Islet precursor cell (in vitro differentiated cells): ENCODE measurements around the gene RAB3C.

Source experiments
- DNase-seq: peaks from one replicate; pipeline ENCODE4 v3.0.0-alpha.2; 2018

RAB3C gene

DNA sequence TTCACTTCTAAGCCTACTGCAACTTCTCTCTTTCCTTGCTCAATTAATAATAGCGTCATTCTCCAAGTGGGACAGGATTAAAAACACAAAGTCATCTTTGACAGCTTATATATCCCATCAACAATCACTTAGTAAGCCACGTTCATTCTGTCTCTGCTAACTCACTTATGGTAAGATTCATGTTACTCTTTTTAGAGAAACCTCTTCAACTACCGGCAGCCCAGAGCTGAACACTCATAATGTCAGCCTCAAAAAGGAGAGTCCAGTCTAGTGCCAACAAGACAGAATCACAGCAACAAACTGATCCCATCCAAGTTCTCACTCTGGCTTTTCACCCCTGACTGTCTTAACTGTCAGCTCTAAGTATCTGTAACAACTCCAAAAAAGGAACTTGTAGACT, 196.0 kb downstream of the RAB3C start:
- no peak for DNase-seq

DNA sequence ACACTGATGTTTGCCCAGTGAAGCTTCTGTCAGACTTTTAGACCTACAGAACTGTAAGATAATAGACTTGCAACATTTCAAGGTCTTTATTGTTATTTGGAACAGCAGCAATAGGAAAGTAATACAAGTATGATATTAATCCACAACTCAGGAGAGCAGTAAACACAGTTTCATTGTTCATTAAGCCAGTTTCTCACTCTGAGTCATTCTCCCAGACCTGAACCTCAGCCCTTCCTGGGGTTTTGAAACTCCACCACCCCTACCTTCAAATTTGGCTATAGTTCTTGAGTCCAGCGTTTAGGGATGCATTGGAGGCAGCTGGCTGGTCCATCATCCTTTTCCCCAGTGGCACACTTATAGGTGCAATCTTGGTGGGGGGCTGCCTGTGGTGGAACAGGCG, 203.2 kb downstream of the RAB3C start:
- no peak for DNase-seq

DNA sequence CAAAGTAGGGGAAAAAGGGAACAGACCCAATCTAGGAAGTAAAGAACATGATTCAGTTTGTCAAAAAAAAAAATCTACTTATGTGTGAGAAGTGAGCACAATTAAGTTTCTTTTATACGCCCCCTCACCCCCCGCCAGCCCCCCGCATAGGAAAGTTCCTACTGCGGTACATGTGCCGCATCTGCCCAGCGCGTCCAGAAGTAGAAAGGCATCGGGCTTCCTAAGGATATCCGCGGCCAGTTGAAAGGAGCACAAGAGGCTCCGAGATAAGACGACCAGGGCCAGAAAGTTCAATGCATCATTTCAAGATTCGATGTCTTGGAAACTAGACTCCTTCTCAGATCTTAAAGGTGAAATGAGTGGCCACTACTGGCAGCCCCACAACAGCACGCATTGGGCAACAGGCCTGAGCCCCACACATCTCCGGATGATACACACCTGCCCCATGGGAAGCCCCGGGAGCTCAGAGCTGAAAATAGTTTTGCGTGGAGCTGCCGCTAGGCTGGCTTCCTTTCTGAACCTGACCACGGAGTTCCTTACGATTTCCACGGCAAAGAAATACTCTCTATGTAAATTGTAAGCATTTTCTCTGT, 203.9 kb downstream of the RAB3C start:
- no peak for DNase-seq

DNA sequence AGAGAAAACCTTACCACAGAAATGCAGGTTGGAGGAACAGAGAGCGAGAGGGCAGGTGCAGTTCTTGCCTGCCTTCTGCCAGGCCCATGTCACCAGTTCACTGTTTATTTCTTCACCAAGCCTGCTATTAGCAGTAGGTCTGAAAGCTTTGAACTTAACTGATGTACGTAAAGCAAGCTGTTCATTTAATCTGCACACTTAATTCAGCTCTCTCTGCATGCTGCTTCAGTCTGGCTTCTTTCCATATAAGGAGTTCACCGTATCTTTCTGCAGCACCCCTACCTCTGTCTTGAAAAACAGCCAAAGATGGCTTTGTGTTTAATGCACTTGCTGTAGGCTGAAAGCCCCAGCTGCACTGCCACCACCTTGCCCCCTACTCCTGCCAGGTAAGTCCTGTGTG, 205.1 kb downstream of the RAB3C start:
- no peak for DNase-seq

DNA sequence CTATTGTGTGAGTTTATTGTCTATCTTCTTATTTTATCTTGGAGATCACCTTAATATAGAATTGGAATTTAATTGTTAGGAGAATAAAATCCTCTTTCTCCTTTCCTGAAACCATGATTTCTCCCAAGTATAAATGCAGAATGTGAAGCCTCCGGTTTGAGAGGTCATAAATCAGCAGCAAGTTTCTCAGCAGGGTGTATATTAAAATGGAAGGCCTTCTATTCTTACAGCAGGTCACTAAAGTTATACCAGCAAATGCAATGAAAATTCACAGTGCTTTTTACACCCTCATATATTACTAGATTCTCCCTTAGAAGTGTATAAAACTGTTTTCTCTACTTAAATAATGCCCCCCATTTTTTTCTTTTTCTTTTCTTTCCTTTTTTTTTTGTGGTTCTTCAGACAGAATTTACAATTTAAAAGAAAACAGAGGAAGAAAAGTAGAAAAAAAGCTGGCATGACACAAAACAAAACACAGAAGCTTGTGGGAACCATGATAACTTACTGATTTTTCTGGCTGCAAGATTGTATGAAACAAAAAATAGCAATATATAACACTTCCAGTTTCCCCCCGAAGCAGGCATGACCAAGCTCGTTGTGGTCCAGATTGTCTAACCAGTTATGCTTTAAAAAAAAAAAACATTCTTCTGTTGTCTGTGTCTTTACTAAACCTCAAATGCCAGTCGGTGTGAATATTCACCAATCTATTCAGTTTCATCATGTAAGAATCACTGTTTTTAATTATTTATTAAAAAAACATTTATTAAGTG, 211.2 kb downstream of the RAB3C start:
- DNase-seq: no peak

DNA sequence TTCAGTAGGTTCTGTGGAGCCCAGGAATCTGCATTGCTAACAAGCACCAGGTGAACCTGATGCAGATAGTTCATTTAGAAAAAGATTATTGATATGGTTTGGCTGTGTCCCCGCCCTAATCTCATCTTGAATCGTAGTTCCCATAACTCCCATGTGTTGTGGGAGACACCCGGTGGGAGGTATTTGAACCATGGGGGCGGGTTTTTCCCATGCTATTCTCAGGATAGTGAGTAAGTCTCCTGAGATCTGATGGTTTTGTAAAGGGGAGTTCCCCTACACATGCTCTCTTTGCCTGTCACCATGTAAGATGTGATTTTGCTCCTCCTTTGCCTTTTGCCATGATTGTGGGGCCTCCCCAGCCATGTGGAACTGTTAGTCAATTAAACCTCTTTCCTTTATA, 212.0 kb downstream of the RAB3C start:
- DNase-seq: no peak

DNA sequence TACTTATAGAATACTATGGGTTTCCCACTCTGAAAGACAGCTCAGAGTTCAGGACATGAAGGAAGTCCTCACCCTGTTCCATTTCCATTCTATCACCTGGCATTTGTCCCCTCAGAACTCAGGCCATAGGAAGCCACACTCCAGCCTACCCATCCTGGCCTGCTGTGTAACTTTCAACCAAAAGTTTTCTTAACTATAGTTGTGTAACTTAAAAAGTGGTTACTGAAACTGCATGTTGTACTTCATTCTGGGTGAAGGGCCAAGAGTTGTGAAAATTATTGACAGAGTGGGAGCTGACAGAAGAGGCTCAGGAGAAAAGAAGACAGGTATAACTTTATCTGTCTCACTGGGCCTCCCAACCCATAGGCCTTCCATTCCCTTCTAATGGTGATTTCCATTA, 212.5 kb downstream of the RAB3C start:
- no peak for DNase-seq

DNA sequence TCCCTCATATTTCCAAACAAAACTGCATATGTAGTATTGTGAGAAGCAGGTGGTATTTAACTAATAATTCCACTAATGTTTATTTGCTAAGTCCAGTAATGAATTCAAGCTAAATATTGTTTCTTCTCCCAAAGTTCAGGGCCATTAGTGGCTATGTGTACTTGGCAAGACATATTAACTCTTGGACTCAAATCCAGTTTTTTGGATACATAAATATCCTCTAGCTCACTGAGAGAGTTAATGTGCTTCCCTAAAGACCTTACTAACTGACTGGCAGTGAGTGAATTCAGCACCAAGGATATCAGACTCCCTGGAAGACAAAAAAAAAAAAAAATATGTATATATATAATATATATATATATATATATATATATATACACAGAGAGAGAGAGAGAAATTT, 214.1 kb downstream of the RAB3C start:
- no peak for DNase-seq

DNA sequence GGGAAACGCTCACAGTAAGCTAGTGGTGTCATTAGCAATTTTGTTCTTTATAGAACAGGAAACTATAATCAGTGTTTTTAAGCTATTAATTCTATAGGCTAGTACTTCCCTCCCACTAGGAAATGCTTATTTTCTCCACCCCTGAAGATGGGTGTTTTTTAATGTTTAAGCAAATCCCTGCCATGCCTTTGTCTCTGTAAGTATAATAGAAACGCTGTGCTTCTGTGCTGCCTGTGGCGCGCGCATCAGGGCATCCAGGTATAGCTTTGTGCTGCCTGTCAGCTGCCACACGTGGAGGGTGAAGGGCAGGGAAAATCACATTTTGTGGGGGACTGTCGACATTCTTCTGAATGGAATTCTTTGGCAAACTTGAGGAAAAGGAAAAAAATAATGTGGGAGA, 217.5 kb downstream of the RAB3C start:
- DNase-seq: no peak

DNA sequence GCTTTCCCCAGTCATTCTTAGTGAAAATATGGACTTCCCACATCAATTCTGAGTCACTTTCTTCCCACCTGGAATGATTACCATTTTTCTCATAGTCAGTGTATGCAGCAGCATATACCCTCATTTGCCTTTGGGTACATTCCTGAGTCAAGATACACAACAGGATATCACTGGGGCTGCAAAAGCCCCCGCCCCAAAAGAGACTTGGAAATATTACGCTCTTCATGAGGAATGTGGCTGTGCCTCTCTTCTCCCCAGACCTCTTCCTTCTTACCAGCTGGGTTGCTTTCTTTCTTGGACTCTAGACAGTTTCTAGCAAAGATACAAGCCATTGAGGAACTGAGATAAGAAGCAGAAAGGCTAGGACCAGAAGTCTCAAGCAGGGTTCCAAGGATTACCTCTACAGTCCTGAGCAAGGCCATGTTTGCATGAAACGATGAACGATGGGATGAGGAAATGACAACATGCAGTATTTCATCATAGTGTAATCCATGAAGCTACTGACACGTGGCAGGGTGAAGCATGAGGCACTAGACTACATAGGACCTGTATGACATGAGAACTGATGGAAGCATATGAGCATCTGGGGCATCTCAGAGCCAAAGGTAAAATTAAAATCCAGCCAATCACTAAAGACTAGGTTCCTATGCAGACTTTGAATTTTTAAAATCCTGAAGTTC, 218.1 kb downstream of the RAB3C start:
- no peak for DNase-seq

DNA sequence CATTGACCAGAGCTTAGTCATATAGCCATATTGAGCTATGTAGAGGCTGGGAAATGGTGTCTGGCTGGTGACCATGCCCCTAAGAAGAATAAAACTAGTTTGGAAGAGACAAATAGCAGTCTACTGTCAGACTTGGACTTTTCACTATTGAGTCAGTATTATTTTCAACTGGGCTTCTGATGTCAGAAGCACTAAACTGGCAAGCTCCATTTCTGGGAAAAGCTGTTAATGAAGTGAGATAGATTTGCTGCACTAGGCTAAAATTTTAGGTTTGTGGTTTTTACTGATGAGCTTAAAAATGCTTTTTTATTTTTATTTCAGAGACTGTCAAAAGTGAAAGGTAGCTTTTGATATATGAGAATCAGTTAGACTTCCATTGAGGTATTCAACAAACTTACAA, 220.2 kb downstream of the RAB3C start:
- no peak for DNase-seq

DNA sequence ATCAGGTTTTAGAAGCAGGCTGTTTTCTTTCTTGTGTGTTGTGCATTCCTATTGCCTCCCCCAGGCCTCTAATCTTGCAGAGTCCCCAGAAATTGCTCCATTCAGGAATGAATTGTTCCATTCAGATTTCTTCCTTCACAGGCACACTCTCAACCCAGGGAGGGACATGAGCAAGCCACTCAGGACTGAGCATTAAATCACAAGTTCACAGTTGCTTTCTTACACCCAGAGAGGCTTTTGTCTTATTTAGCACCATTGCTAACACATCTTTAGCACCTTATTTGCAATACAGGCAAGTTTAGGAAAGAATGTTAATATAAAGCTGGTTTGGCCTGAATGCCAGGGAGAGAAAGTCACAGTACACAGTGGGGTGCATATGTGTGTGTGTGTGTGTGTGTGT, 221.4 kb downstream of the RAB3C start:
- DNase-seq: no peak

DNA sequence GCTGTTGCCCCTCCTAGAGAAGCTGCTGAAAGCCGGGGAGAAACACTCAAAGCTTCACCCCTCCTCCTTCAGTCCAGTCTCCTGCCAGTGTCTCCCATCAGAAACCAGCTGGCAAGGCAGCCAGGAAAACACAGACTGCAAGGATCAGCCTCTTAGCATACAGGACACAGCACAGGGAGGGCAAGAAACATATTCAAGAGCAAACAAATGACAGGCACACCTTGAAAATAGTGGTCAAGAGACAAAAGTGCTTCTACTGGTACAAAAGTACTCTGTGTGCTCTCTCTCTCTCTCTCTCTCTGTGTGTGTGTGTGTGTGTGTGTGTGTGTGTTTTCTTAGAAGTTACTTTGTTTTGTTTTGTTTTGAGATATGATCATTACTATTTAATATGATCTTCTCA, 227.2 kb downstream of the RAB3C start:
- no peak for DNase-seq

DNA sequence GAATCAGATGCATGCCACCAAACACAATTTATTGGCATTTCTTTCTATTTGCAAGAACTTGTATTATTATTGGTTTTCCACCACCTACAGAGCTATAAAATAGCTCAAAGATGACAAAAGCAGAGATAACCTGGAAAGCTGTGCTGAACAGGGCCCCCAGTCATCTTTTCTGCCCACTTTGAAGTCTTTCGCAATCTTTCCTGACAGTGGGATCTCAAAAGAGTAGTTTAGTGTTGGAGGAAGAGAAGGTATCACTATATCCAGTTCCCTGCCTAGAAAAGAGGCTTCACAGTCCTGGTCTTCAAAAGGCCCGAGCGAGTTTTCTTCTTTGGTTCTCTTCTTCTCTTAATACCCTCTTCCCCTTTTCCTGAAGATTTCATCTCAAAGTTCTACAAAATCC, 231.0 kb downstream of the RAB3C start:
- no peak for DNase-seq

DNA sequence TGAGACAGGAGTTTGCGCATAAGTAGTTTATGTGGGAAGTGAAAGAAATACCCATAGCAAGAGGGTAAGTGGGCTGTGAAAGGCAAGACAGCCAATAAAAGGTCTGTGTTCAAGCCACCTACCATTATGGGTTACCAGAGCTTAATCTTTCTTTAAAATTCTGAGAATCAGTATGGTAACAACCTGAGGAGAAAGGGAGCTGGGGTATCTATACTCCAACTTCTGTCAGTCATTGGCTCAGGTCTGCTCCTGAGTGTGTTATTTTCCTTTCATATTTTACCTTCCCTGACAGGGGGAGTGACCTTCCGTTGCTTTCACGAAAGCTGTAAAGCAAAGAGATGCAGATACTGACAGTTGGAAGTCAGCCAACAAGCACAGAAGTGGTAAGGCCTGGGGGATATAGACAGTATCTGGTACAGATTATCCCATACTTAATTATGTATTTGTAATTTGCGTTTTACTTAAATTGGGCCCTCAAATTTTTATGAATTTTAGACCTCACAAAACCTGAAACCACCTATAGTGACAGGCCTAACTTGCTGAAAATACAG, 233.4 kb downstream of the RAB3C start:
- DNase-seq: no peak

DNA sequence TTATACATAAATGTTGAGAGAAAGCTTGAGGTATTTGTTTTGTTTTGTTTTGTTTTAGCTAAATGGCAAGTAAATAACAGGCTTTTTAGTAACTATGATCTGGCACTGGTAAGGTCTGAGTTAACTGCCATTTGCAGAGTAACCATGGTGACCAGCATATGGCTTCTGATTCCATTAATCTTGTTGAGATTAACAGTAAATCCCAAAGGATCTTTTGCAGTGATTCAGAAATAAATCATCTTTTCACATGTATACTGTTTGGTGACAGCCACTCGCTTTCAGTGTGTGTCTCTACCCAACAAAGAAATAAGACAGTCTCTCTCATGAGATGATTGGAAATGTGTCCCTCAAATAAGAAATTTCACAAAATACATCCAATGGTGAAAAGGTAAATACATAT, 235.6 kb downstream of the RAB3C start:
- no peak for DNase-seq

DNA sequence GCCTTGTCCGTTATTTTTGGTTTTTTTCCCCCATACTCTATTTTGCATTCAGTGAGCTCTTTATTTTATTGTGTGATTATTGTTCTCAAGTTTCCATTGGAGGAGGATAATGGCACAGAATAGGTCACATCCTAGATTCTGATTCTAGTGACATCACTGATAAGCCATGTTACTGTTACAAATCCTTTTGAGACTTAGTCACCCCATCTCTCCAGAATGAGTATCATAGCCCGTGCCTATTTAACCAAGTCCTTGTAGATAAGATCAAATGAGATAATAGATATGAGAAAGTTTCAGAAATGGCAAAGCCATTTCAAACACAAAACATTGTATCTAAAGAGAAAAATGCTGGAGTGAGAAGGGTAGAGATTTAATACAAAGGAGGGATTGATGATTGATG, 242.6 kb downstream of the RAB3C start:
- no peak for DNase-seq

DNA sequence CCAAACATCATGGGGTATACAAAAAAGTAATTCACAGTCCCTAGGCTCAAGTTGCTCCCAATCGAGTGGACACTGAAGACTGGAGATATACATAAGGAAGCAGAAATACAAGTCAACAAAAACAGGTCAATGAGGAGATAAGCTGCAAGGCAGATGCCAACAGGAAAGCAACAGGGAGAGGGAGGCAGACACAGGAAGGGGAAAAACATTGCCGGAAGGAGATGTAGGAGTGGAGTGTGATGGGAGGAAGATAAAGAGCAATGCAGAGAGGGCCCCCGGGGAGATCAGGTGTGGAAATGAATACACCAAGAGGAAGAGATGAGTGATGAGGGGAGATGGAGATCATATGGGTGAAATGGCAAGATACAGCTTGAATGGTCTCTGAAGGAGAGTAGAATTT, 243.0 kb downstream of the RAB3C start:
- DNase-seq: no peak

DNA sequence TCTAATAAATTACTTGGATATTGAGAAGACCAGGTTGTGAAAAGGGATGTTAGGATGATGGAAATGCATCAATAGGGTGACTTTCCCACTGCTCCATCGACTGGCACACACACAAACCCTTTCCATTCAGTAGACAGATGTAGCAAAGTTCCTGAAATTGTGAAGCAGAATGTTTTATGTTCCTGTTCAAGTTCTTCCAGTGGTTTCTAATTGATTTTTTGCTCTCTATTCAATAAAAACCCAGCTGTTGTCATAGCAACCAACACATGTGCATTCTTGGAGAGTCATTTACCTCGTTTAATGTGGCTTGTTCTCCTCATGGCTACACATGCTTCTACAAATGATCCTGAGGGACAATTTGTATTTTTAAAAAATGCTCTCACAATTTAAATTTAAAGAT, 244.6 kb downstream of the RAB3C start:
- no peak for DNase-seq

DNA sequence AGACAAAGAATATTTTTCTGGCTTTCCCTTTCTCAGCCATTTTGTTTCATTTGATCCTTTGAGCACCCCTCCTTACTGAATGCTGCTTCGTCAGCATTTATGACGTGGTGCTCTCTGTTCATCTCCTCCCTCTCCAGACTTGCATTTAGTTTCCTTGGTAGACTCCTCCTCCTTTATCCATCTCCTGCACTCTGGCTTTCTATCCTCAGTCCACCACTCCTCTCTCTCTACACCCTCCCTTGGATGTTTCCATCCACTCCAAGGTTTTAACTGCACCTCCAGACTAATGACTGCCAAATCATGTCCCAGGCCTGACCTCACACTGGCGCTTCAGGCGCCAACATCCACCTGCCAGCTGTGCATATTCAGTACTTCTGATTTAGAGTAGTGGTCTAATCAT, 245.4 kb downstream of the RAB3C start:
- no peak for DNase-seq

DNA sequence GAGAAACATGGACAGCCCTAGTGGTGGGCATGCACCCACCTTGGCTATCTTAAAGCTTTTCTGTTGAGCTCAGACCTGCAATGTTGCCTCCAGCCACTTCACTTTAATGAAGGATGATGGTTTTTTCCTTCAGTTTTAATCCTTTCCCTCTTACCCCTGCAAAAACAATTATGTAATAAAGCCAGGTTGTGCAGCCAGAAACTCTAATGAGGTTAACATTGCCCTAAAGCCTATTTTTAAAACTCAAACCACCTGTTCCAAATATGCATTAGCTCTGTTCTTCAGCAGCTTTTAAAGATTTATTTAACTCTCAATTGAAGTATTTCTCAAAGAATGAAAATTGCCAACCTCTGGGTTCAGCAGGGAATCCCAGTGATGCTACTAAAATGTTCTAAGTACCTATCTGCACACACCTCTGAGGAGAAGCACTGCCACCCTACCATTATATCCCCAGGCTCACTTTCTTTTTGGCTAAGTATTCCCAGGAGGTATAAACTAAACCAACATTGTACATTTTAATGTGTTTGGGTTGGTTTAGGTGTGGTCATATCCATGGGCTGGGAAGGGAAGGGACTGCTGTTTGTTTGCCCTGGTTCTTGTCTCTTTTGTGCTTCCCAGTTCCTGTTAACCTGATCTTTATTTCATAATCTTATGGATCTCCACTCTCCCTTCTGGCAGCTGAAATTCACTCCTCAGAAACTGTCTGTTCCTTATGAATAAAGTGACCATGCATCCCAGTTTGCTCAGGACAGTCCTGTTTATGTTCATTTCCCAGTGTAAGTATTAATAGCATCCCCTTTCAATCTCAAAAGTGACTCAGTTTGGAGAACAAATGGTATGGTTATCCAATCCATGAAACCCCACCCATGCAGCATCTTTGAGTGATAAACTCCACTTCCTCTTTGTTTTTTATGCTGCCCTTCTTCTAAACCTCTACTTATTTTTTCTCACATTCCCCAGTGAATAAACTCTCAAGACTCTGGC, 251.7 kb downstream of the RAB3C start:
- no peak for DNase-seq

DNA sequence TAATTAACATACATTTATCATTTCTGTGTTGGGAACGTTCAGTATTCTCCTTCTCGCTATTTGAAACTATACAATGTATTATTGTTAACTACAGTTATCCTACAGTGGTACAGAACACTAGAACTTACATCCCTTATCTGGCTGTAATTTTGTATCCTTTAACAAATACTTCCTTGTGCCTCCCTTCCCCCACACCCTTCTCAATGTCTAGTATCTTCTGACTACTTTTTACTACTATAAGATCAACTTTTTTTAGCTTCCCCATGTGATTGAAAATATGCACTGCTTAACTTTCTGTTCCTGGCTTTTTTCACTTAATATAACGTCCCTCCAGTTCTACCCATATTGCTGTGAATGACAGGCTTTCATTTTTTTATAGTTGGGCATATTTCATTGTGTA, 253.5 kb downstream of the RAB3C start:
- DNase-seq: no peak

DNA sequence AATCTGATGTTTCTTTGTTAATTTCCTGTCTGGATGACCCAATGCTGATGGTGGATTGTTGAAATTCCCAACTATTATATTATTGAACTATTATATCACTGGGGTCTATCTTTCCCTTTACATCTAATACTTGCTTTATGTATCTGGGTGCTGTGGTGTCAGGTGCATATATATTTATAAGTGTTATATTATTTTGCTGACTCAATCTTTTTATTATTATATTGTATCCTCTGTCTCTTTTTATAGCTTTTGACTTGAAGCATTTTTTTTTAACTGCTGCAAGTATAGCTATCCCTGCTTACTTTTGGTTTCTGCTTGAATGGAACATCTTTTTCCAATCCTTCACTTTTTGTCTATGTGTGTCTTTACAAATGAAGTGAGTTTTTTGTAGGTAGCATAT, 255.9 kb downstream of the RAB3C start:
- no peak for DNase-seq
